Daoy (cell line): Measurements from ENCODE around the gene ALOX12B. TPM values are rescaled to one million over a fixed set of nuclear protein-coding genes. Genes with fewer than 3 reads are reported as not detected.
"Not testable (repeated sequence)": the region's sequence is repeated elsewhere in the genome, so short reads cannot be mapped to it uniquely, and the experiment has no call there.

ENCODE experiments used
- DNase-seq: peaks from one replicate; pipeline ENCODE4 v3.0.0-alpha.2; 2015; ENCODE audit warnings: low read depth
- total RNA-seq: library from RNA; depleted of rRNA; stranded (reverse); fragments of >200 nt; shearing (Covaris generic); gene quantifications from 2 replicates; pipeline ENCODE4 v1.2.3, GENCODE V29; 2014

Gene ALOX12B
- total RNA-seq, 1 experiment from 2014 or later, result not detected

DNA sequence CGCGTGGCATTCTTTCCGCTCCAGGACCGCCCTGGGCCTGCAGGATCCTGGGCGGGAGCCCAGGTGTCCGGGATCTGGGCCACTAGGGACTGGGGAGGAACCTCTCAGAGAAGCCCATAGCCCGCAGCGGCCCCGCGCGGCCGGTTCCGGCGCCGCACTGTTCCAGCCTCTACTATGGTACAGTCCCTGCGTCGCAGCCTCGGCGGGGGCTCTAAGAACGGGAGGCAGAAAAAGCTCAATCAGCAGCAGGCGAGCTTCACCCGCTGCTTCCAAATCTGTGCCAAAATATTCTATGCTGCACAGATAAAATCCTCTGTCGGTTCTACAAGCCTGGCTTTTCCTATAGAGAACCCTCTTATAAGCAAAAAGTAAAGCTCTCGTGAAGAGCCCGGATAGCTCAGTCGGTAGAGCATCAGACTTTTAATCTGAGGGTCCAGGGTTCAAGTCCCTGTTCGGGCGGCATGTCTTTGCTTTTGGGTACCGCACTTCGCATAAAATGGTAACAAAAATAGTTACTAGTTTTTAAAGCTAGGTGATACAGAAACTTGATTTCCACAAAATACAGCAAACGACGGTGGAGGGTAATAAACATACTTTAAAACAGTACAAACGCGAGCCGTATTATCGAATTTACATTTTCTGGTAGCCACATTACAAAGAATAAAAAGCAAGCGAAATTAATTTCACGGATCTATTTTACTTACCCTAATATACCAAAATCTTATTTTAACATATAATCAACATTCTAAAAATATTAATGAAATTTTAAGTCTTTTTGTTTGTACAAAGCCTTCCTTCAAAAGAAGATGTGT lies 31.5 kb upstream of the ALOX12B start:
- DNase-seq, result peak; percentile 79

DNA sequence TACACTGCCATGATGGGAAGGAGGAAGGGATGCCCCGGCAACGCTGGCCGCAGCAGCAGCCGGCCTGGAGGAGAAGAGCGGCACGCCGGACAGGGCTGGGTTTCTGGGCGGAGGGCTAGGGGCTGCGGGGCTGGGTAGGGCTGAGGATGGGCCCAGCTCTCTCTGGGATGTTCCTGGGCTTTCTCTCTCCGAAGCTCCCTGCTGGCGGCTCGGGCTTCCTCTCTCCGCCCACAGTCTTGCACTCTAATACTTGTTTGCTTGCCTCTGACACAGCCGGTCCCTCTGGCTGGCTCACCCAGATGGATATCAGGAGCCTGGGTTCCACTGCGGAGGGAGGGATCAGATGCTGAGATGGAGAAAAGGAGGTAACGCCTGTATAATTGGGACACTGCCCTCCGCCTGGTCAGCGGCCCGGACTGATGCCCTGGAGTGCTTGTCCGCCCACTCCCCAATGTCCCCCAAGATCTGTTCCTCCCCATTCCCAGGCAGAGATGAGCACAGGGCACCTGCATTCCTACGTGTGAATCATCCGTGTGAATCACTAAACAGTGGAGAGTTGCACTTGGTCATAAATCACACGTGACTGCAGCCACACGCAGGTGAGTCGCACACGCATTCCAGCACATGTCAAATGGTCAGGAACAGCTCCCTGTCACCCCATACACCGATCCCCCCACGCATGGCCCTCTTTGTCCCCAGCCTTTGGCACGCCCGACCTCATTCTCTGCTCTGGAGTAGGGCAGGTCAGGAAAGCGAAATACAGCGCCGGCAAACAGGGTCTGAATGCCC lies 30.7 kb upstream of the ALOX12B start, which contains the start of gene ALOXE3:
Gene ALOXE3 (minus strand): TSS at position 535 of the 789 bp plus-strand sequence. CDS start 524 bp downstream, at position 11.
- peak; percentile 80 for DNase-seq

DNA sequence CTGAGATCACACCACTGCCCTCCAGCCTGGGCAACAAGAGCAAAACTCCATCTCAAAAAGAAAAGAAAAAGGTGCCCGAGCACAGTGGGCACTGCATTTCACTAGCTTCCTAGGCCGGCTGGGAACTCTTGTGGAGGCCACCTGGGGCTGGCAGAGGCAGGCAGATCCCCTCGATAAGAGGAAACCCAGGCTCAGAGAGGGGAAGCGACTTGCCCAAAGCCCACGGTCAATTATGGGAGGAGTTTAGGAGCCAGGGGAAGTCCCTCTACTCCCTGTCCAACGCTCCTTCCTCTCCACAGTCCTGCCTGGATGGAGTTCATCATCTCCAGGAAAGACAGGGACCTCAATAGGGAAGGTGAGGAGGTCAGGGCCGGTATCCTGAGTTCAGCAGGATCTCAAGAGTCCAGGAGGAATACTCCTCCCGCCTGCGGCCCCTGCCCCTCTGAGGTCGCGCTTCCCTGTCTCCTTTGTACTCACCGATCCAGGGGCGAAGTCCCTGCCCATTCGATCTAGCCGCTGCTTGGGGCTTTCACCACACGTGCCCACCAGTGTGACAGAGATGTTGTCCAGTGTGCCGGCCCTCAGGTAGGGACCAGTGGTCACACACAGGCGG lies 30.0 kb upstream of the ALOX12B start:
- DNase-seq, result no peak

DNA sequence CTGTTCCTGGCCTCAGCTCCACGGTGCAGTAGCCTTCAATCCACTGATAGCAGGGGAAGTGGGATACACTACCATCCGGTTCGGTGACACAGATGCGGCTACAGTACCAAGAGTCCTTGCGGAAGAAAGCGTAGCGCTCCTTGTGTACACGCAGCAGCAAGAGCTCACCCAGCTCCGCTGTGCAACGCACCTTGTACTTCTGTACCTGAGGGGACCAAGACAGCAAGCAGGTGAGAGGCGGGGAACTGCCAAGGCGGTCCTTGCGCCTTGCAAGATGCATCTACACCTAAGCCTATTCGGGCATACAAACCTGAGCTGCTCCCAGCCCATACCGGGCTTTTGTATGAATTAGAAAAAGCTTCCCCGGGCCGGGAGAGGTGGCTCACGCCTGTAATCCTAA lies 29.3 kb upstream of the ALOX12B start:
- DNase-seq, result no peak

DNA sequence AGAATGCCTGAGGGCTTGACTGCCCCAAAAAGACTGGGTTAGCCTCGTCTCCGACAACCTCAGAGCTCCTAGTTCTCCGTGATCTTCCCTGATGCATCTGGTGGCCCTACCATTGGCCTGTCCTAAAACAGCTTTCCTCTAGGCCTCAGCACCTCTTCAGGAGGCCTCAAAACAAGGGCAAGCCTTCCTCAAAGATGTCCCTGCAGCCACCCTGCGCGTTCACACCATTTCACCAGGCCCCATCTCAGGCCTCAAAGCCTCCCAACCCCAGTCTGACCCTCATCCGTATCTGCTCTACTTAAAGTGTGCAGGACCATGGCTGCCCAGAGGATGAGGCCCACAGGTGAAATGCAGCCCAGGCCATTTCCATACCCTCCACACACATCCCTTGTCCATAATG lies 23.4 kb upstream of the ALOX12B start:
- DNase-seq, result no peak

DNA sequence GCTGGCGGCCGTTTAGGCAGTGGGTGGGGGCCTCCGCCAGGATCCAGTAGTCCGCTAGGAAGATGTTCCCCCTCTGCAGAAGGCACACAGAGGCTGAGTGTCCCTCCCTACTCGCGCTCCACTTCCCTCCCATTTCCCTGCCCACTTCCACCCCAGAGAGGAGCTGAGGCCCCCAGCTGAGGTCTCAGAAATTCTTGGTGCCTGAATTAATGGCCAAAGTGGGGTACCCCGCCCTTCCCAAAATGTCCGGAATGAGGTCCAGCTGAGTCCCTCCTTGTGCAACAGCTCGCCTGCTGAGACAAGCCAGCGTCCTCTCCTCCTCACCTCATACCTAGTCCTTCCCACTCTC lies 22.9 kb upstream of the ALOX12B start:
- DNase-seq, result no peak

DNA sequence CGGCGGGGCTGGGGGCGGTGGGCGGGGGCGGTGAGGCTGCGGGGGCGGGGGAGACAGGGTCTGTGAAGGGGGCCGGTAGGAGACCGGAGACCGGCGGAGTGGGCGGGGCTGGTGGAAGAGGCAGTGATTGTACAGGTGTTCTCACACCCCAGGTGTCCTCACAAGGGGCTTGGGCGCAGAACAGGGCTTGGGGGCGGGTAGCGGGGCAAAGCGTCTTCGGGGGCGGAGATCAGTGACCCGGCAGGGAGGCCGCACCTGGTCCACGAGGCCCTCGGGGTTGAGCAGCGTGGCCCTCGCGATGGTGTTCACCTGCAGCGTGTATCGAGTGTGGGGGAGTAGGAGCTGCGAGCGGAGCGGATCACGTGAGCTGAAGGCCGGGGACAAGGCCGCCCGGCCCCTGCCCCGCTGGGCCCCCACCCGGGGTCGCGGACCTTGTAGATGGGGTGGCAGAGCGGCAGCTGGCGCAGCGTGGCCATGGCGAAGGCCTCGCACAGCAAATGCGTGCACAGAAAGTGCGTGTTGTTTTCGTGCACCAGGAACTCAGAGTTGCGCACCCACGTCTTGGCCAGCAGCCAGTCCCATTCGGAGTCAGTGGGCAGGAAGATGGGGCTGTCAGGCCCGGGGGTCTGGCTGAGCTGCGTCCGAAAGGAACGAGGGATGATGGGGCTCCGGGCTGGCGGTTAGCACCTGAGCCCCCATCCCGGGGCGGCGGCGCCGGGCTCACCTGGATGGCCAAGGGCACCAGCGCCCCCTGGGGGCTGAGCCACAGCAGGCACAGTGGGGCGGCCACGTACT lies 22.3 kb upstream of the ALOX12B start:
- peak; percentile 51 for DNase-seq

DNA sequence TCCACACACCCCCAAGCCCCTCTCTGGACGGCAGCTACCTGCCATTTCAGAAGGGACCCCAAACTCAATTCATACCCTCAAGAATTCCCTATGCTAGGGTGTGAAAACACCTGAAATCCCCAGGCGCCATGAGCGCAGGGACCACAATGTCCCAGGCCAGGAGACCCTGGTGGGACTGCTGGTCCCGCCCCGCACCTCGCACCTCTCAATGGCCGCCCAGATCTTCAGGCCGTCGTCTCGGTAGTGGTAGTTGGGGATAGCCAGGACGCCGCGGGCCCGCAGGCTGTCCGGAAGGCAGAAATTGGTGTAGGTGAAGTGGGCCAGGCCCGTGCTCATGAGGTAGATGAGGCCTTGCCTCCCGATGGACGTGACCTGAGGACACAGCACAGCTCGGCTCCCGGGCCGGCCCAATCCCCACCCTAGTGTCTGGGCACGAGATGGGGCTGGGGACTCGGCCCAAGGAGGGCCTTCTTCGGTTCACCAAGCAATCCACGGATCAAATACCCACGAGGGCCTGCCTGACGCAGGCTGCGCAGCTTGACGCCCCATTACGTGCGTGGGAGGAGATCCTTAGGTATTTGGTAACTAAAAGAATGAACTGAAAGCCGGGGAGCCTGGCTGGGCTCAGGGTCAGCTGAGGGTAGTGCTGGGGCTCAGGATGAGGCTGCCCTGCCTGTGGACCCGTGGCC lies 21.6 kb upstream of the ALOX12B start:
- DNase-seq, result no peak

DNA sequence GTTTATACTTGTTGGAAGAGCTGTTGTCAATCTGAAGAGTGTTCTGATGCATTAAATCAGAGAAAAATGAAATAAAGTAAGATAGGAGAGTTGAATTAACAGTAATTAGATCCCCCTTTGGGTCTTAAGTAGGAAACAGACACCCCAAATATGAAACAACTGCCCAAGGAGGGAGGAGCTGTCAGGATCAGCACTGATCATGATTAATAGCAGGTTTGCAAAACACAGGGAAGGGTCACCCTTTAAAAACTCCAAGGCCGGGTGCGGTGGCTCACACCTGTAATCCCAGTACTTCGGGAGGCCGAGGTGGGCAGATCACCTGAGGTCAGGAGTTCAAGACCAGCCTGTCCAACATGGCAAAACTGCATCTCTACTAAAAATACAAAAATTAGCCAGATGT lies 19.5 kb upstream of the ALOX12B start:
- DNase-seq, result not testable (repeated sequence)

DNA sequence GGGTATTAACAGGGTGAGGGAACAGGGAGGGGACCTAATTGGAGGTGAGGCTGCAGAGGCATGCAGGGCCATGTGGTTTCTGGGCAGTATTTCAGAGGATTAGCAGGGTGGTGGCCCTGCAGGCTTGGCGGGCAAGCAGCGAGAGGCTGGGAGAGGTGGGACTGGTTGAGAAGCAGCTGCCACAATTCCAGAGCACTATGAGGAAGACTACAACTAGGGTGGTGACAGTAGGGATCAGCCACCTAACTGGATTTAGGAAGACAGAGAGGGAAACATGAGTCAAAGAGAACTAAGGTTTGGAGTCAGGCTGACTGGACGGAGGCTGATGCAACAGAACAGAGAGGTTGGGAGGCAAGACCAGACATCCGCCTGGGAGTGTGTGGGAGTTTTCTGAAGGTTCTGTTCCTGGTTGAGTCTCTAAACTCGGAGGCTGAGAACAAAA lies 18.5 kb upstream of the ALOX12B start:
- peak; percentile 29 for DNase-seq

DNA sequence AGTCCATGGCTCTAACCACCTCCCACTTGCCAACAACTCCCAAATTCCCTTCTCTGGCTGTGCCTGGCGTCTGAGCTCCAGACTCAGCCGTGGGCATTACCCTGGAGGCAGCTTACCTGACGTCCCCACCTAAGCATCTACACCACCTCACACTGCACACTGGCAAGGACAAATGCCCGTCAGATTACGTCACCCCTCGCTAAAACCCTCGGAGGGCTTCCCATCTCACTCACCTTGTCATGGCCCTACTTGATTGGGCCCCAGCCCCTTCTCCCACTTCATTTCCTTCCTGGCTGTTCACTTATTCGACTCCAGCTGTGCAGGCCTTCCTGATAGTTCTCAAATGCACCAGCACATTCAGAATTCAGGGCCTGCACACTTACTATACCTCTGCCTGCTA lies 17.4 kb upstream of the ALOX12B start:
- no peak for DNase-seq

DNA sequence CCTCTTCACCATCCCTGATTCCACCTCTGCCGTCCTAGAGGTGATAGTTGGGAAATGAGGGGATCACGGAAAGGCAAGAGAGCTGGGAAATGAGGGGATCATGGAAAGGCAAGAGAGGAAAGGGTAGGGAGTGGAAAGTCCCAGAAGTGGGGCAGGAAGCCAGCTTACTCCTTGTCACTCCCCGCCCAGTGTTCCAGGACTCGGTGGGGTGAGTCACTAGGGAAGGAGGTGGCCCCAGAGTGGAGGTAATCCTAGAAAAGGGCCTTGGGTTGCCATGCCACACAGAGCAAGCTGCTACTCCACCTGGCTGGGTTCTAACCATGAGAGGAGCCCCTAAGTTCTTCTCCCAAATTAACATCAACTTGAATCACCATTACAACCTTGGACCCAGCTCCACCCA lies 16.0 kb upstream of the ALOX12B start:
- peak; percentile 41 for DNase-seq

DNA sequence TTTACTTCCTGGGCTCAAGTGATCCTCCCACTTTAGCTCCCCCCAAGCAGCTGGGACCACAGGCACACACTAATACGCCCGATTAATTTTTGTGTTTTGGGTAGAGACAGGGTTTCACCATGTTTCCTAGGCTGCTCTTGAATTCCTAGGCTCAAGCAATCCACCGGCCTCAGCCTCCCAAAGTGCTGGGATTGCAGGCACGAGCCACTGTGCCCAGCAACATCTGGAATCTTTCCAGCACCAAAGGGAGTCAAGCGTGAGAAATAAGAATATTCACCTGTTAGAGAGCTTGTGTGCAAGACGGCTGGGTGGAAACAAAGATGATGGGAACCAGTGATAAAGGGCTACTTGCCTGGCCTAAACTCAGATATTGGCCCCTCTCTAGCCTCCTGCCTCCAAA lies 14.2 kb upstream of the ALOX12B start:
- DNase-seq, result no peak

DNA sequence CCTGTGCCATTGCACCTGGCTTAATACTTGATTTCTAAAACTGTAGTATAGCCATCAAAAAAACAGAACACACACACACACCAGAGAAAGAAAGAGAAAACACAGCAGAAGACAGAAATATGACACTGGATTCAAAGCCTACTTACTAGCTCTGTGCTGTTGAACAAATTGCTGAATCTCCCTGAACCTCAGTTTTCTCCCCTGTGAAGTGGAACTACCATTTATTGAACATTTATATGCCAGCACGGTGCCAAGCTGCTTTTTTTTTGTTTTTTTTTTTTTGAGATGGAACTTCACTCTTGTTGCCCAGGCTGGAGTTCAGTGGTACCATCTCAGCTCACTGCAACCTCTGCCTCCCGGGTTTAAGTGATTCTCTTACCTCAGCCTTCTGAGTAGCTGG lies 13.2 kb upstream of the ALOX12B start:
- DNase-seq, result no peak

DNA sequence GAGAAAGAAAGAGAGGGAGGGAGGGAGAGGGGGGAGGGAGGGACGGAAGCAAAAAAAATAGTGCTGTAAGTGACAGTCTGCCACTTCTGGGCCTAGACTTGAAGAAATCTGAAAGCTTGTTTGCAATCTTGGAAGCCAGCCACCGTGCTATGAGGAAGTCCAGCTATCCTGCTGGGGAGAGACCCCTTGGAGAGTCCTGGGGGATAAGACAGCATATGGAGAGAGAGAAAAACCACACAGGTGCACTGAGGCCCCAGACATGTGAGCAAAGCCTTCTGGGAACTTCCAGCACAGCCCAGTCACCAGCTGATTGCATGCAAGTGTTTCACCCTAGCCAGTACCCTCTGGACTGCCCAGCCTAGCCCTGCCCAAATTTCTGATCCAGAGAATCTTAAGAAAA lies 12.6 kb upstream of the ALOX12B start:
- DNase-seq, result no peak

DNA sequence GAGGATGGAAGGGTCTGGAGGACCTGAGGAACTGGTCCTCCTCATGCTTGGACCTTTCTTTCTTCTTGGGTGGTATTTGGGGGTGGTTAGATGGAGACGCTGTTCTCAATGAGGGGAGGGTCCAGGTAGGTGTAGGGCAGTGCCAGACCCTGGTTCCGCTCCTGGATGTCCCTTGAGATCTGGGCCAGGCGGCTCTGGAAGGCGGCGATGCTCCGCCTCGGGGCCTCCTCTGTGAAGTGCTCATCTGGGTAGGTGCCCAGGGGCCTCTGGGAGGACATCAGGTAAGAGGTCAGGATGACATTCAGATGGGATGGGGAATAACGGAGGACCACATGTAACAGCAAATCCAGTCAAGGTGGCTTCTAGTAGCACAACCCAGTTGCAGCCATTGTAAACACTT lies 9.0 kb upstream of the ALOX12B start:
- DNase-seq, result no peak

DNA sequence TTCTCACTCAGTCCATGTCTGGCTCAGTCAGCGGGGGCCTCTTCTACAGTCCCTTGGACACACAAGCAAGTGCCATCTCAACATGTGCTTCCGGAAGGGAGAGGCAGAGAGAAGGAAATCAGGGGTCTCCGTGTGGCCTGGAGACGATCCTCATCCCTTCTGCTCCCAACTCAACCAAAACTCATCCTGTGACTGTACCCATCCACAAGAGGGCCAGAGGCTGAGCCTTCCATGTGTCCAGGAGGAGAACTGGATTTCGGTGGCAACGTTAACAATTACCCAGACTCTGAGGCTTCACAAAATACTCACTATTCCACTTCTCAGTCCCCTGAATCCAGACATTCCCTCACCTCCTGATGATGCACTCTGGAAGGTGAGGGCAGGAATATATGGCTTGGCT lies 7.8 kb upstream of the ALOX12B start:
- DNase-seq, result no peak

DNA sequence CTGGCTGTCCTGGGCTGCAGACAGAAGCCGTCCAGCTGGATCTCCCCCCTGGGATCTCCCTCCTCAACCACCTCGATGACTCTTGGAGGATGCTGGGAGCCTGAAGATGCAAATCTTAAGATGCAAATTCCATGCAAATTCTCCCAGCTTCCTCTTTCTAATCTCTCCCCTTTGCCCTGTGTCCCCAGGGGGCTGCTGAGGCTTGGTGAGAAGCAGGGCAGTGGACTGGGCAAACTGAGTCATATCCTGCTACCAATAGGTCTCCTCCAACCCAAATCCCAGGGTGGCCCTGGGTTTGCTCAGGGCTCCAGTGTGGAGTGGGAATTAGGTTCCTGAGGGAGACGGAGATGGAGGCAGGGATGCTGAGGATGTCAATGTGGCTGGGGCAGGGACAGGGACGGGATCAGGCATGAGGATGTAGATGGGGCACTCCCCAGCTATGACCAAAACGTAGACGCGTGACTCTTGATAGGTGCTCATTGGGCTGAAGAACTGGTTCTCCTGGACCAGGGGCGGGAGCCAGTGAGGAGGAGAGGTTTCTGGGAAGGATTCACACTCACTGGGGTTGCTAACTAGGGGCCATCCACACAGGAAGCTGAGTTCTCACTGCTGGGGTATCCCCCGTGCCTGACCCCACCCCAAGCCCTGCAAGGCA lies 3.6 kb upstream of the ALOX12B start:
- DNase-seq, result peak; percentile 18

DNA sequence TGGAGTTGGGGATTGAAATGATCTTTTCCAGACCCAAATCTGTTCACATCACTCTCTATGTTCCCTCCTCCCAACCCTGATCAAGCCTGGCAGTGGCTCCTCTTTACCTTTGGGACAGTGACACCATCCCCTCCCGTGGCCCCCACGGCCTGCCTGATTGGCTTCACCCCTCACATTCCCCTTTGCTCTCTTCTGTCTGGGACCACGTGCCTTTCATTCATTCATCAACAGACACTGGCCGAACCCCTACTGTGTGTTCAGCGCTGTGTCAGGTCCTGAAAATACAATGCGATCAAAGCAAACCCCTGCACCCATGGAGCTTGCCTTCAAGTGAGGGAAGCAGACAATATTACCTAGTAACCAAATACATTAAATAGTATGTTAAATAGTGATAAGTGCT lies 2.2 kb upstream of the ALOX12B start:
- no peak for DNase-seq

DNA sequence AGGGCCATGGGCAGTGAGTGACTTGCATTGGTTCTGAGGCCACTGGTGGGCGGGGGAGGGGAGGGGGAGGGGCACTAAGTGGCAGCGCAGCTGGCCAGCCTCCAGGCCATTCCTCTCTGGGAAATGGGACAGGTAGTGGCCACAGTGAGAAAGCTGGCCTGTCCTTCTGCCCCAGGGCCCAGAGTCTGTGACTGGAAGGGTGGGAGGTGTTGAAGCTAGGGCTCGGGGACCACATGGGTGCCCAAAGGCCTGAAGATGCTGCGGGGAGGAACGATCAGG lies 375 bp upstream of the ALOX12B start:
- no peak for DNase-seq

DNA sequence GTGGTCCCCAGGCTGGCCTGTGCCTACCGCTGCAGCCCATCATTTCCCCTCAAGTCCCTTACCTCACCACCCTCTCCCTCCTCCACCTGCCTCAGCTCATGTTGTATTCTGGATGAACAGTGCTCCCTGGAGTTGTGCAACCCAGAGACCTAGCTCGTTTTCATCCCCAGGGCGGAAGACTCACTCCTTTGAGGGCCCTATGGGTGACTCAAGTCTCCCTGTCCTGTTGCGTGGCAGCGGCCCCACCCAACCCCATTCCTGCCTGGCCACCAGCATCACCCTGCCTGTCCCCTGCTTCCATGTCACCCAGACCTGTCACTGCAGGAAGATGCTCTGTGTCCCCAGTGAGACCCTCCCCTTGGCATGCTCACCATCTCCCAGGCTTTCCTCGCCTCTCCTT lies 3.3 kb downstream of the ALOX12B start:
- DNase-seq, result no peak
